ENCODE data around the gene ZDHHC17.
"Not testable (repeated sequence)": the region's sequence is repeated elsewhere in the genome, so short reads cannot be mapped to it uniquely, and the experiment has no call there.

The ZDHHC17 gene

GRCh38 chr12:76764856-76765255 lies 941 bp downstream of the ZDHHC17 start:
- H3K4me3 ChIP-seq (ENCODE audit: low read length), result peak overlapping the region; percentile 91
- peak; percentile 9 for DNase-seq (ENCODE audit: low read depth, low spot score)

GRCh38 chr12:76765598-76765997 lies 1.7 kb downstream of the ZDHHC17 start:
- H3K4me3 ChIP-seq (ENCODE audit: low read length), result no peak overlapping the region
- DNase-seq (ENCODE audit: low read depth, low spot score), result no peak

GRCh38 chr12:76766161-76766560 lies 2.2 kb downstream of the ZDHHC17 start:
- DNase-seq (ENCODE audit: low read depth, low spot score), result no peak
- H3K4me3 ChIP-seq (ENCODE audit: low read length), result no peak overlapping the region

GRCh38 chr12:76768576-76768975 lies 4.7 kb downstream of the ZDHHC17 start:
- no peak for DNase-seq (ENCODE audit: low read depth, low spot score)
- H3K4me3 ChIP-seq (ENCODE audit: low read length), result no peak overlapping the region

GRCh38 chr12:76777765-76778216 lies 13.9 kb downstream of the ZDHHC17 start:
- no peak overlapping the region for H3K4me3 ChIP-seq (ENCODE audit: low read length)
- DNase-seq (ENCODE audit: low read depth, low spot score), result no peak

GRCh38 chr12:76778364-76778763 lies 14.4 kb downstream of the ZDHHC17 start:
- H3K4me3 ChIP-seq (ENCODE audit: low read length), result no peak overlapping the region
- no peak for DNase-seq (ENCODE audit: low read depth, low spot score)

- DNase-seq (ENCODE audit: low read depth, low spot score); H3K4me3 ChIP-seq (ENCODE audit: low read length): not testable (repeated sequence)
These were observed 15.4 kb downstream of the ZDHHC17 start for GRCh38 chr12:76779310-76779709.

GRCh38 chr12:76781321-76781720 lies 17.4 kb downstream of the ZDHHC17 start:
- DNase-seq (ENCODE audit: low read depth, low spot score), result no peak
- H3K4me3 ChIP-seq (ENCODE audit: low read length), result no peak overlapping the region

GRCh38 chr12:76782526-76782925 lies 18.6 kb downstream of the ZDHHC17 start:
- no peak for DNase-seq (ENCODE audit: low read depth, low spot score)
- H3K4me3 ChIP-seq (ENCODE audit: low read length), result no peak overlapping the region

- no peak overlapping the region for H3K4me3 ChIP-seq (ENCODE audit: low read length)
- DNase-seq (ENCODE audit: low read depth, low spot score), result no peak
These were observed 20.7 kb downstream of the ZDHHC17 start for GRCh38 chr12:76784600-76785051.

GRCh38 chr12:76785407-76785806 lies 21.5 kb downstream of the ZDHHC17 start:
- DNase-seq (ENCODE audit: low read depth, low spot score), result no peak
- no peak overlapping the region for H3K4me3 ChIP-seq (ENCODE audit: low read length)

- DNase-seq (ENCODE audit: low read depth, low spot score), result no peak
These were observed 23.1 kb downstream of the ZDHHC17 start for GRCh38 chr12:76786986-76787385.

GRCh38 chr12:76787689-76788088 lies 23.8 kb downstream of the ZDHHC17 start:
- no peak for DNase-seq (ENCODE audit: low read depth, low spot score)

More at GRCh38 chr12:76786986-76787385, 23.1 kb downstream of the ZDHHC17 start:
- H3K4me3 ChIP-seq (ENCODE audit: low read length), result no peak overlapping the region

GRCh38 chr12:76789335-76790050 lies 25.6 kb downstream of the ZDHHC17 start:
- no peak overlapping the region for H3K4me3 ChIP-seq (ENCODE audit: low read length)
- no peak for DNase-seq (ENCODE audit: low read depth, low spot score)

More at GRCh38 chr12:76787689-76788088, 23.8 kb downstream of the ZDHHC17 start:
- no peak overlapping the region for H3K4me3 ChIP-seq (ENCODE audit: low read length)

- DNase-seq (ENCODE audit: low read depth, low spot score), result peak; percentile 16
- H3K4me3 ChIP-seq (ENCODE audit: low read length), result no peak overlapping the region
These were observed 26.9 kb downstream of the ZDHHC17 start for GRCh38 chr12:76790564-76791552.

- no peak overlapping the region for H3K4me3 ChIP-seq (ENCODE audit: low read length)
- DNase-seq (ENCODE audit: low read depth, low spot score), result no peak
These were observed 28.9 kb downstream of the ZDHHC17 start for GRCh38 chr12:76792828-76793227.

- no peak overlapping the region for H3K4me3 ChIP-seq (ENCODE audit: low read length)
- no peak for DNase-seq (ENCODE audit: low read depth, low spot score)
These were observed 34.9 kb downstream of the ZDHHC17 start for GRCh38 chr12:76798864-76799263.

GRCh38 chr12:76799362-76799761 lies 35.4 kb downstream of the ZDHHC17 start:
- no peak overlapping the region for H3K4me3 ChIP-seq (ENCODE audit: low read length)
- no peak for DNase-seq (ENCODE audit: low read depth, low spot score)

GRCh38 chr12:76802060-76802459 lies 38.1 kb downstream of the ZDHHC17 start:
- H3K4me3 ChIP-seq (ENCODE audit: low read length), result no peak overlapping the region
- no peak for DNase-seq (ENCODE audit: low read depth, low spot score)

- H3K4me3 ChIP-seq (ENCODE audit: low read length), result no peak overlapping the region
- no peak for DNase-seq (ENCODE audit: low read depth, low spot score)
These were observed 40.6 kb downstream of the ZDHHC17 start for GRCh38 chr12:76804435-76804976.

All from Jurkat, Clone E6-1 (cell line).